NCI-H345 treated with DMSO at 0.1 percent for 48 hours (cell line): ENCODE results near the gene TTYH3.

Source experiments
- DNase-seq: peaks from one replicate; lab custom pipeline; 2025; ENCODE audit not compliant: unreplicated experiment; lab: John Stamatoyannopoulos, UW

The TTYH3 gene

GRCh38 chr7:2614631-2615330 is 17.0 kb upstream of the TTYH3 start:
- DNase-seq = no peak

GRCh38 chr7:2616387-2617324 is 15.1 kb upstream of the TTYH3 start:
- no peak for DNase-seq

- no peak for DNase-seq
Observed at GRCh38 chr7:2617325-2617905, 14.4 kb upstream of the TTYH3 start.

- no peak for DNase-seq
Observed at GRCh38 chr7:2619116-2619515, 12.7 kb upstream of the TTYH3 start.

GRCh38 chr7:2621061-2621828 is 10.5 kb upstream of the TTYH3 start:
- DNase-seq = no peak

- no peak for DNase-seq
Observed at GRCh38 chr7:2621948-2622640, 9.7 kb upstream of the TTYH3 start.

- no peak for DNase-seq
Observed at GRCh38 chr7:2622869-2623697, 8.7 kb upstream of the TTYH3 start.

GRCh38 chr7:2623698-2624014 is 8.1 kb upstream of the TTYH3 start:
- DNase-seq = no peak

- DNase-seq = no peak
Observed at GRCh38 chr7:2624293-2624886, 7.4 kb upstream of the TTYH3 start.

- DNase-seq = no peak
Observed at GRCh38 chr7:2626498-2627117, 5.2 kb upstream of the TTYH3 start.

GRCh38 chr7:2627258-2628129 is 4.3 kb upstream of the TTYH3 start:
- no peak for DNase-seq

GRCh38 chr7:2628130-2628482 is 3.7 kb upstream of the TTYH3 start:
- DNase-seq = no peak

- no peak for DNase-seq
Observed at GRCh38 chr7:2628891-2629290, 2.9 kb upstream of the TTYH3 start.

GRCh38 chr7:2629746-2630681 is 1.8 kb upstream of the TTYH3 start:
- DNase-seq = no peak

GRCh38 chr7:2632733-2633537 is 1.1 kb downstream of the TTYH3 start:
- DNase-seq = peak; percentile 86

- no peak for DNase-seq
Observed at GRCh38 chr7:2633538-2634266, 1.9 kb downstream of the TTYH3 start.
